Stimulated activated CD8-positive, alpha-beta memory T cell treated with anti-CD3 and anti-CD28 coated beads, Interleukin-12 subunit alpha, Interleukin-12 subunit beta, amount 100 ng/mL, for 4 hours (primary cell): ENCODE measurements around the gene KIAA1328.

Experiments used
- DNase-seq: peaks from one replicate; pipeline ENCODE4 v3.0.0-alpha.2; 2020; ENCODE audit warnings: low read depth

The KIAA1328 gene

DNA sequence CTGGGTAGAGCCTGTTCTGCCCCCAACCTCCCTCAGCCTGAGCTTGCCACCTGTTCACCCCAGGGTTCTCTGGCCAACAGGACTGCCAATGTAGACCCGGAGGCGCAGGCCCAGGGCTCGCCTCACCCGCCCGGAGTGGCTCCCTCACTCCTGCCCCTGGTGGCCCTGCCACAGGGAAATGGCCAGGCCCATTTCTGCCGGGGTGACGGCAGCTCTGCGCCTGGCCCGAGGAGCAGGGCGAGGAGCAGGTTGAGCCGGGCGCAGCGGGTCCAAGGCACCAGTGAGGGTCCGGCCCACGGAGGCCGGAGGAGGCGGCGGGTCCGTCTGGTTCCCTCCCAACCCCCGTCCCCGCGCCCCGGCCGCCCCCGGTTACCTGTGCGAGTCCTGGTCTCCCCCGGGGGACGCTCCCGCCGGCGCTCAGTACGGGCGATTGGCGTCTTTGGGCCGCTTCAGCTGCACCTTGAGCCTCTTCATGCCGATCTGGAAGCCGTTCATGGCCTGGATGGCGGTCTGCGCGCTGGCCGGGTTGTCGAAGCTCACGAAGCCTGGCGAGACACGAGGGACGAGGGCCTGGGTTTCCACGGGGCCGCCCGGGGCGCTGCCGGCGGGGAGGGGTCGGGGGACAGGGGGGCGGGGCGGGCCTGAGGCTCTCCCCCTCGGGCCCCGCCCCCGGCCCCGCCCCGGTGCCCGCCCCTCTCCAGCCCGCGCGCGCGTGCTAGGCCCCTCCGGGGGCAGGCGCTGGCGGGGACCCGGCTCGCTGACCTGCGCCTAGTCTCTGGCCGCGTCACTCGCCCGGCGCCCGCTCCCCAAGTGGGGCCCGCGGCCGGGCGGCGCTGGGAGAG is 424.7 kb downstream of the KIAA1328 start:
- no peak for DNase-seq

DNA sequence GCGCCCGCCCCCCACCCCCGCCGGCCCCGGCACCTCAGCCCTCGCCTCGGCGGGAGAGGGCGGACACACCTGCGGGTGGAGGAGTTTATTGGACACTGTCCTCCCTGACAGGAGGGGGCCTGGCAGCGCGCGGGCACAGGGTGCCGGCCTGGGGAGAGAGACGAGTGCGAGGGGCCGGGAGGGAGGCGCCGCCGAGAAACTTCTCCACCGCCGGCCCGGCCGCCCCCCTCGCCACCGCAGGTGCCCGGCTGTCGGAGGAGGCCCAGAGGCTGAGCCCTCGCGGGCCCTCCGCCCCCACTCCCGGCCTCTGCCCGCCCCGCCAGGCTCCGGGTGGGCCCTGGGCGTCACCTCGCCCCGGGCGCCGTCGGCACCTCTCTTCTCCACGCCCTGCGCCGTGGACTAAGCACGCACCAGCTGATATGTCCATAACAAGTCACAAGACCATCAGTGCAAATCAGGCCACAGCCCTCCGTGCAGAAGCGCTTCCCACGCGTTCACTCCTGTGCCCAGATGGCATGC is 425.4 kb downstream of the KIAA1328 start:
- DNase-seq, result no peak

DNA sequence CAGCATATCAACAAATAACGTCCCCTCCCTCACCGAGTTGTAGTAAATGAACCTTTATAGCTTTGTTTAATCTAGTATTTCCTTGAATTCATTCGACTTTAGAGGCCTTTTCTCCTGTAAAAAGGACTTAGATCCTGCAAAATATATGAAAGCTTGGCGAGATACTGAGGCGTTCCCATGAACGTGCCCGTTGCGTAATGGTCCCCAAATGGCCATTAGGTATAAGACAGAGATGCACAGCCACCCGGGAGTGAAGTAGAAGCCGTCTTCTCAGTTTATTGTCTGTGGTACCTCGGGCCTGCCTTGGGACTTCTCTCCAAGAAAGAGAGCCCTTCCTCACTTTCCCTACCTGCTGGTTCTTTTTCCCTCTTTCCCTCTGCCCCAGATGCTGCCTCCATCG is 426.0 kb downstream of the KIAA1328 start:
- DNase-seq, result no peak

DNA sequence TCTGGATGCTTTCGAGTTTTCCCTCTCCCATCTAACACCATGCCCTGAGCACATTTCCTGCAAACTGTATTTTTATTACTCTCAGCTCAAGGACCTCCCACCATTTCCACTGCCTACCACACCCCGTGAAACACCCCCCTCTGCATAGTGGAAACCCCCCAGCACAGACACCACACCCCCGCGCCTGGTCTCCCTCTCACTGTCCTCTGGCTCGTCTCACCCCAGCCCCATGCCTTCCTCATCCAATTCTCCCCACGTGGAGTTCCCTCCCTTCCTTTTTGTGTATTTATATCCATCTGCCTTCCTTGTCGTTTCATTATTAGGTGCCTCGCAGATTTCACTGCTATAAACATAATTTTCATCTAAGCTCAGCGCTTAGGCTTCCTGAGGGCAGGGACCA is 429.2 kb downstream of the KIAA1328 start:
- no peak for DNase-seq

DNA sequence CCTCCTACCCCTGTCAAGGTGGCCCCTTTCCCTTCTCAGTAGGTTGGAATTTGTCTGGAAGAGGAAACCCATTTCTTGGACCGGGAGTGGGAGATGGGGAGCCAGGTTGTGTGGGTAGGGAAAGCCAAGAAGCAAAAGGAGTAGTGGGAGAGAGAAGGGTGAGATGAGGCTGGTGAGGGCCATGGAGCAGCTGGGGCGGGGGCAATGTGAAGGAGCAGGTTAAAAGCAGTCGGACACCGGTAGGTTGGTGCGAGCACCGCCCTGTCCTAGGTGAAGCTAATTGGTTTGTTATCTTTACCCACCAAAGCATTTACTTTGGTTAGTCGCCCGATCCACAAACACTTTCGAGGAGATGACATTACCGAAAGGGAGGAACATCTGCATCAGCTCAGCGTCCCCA is 429.9 kb downstream of the KIAA1328 start:
- DNase-seq, result no peak

DNA sequence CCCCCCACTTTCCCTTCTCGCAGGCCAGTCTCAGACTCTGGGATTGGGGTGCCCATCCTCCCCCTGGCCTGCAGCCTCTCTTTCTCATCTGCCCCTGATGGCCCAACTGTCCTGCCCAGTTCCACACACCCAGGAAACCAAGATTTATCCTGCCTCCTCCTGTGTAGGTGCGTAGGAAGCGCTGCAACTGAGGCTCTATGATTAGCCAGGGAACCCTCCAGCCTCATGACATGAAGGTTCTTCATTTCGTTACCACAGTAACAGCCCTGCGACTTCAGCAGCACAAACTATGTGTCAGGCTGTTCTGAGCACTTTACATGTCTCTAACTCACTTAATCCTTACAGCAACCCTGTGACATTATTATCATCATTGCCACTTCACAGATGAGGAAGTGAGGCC is 430.8 kb downstream of the KIAA1328 start:
- DNase-seq, result no peak

DNA sequence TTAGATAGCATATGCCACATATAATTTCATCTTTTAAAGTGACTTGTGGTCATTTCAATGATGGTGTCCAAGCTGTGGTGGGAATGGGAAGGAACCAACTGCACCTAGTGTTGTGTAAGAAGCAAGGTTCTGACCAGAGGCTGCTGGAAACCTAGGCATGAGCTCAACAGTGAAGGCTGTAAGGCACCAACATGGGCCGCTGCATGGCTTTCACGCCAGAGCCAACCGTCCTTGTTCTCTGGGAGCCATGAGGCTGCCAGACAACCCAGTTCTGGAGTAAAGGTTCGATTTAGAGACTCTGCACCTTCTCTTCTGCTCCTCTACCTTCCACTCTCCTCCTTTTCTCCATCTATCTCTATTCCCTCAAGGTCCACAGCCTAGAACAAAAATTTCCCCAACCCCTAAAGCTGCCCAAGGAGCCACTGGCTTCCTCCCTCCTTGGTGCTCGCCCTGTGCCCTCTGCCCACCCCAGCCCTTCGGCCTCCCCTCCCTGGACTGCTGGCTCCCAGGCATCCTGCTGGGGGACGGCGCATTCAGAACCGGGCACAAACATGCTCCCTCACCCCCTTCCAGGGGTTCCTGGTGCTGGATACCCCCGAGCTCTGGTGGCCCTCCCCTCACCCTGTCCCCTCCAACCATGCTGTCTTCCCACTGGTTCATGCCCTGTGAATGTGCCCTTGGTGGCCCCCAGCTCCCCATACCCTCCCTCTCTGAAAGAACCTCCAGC is 431.6 kb downstream of the KIAA1328 start:
- no peak for DNase-seq

DNA sequence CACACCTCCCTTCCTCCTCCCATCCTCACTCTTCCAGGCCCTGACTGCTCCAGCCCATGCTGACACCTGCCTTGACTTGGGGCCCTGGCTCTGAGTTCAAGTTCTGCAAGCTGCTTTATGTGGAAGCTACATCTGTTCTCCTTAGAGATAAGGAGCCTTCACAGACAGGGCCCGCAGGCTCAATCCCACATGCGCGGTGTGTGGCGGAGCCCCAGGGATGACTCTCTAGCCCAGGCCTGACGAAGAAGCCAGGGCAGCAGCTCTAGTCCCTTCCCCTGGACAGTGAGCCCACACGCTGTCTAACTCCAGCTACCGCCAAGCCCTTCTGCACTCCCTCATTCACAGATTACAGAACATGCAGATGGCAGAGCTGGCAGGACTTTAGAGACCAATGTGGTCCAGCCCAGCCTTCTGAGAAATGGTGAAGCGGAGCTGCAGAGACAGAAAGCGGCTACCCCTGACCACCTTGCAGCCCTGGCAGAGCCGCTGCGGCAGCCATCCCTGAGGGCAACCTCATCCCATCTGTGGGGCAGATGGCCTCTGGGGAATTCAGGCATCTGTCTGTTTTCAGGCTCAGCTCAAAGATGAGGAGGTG is 432.4 kb downstream of the KIAA1328 start:
- DNase-seq, result no peak

DNA sequence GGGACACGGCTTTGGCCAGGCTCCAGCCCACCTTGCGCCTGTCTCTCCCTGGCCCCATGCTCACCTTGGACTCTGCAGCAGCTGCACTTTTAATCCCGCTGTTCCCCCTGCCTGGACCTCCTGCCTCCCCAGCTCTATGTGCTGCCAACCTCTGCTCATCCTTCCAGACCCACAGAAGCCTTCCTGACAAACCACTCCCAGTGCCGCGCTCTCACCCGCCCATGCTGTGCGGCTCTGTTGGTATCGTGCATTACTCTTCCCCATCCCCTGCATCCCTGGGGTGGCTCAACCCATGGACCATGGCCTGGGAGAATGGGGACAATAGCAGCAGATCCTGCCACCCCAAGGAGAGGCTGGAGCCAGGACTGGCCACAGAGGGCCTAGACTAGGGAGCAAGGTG is 433.1 kb downstream of the KIAA1328 start:
- no peak for DNase-seq

DNA sequence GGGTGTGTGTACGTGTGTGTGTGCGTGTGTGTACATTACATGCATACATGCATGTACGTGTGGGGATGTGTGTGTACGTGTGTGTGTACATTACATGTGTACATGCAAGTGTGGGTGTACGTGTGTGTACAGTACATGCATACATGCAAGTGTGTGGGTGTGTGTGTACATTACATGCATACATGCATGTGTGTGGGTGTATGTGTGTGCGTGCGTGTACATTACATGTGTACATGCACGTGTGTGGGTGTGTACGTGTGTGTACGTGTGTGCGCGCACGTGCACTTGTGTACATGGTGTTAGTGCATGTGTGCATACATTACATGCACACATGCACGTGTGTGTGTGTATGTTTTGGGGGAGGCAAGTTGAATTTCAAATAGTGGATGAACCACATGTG is 436.0 kb downstream of the KIAA1328 start:
- no peak for DNase-seq

DNA sequence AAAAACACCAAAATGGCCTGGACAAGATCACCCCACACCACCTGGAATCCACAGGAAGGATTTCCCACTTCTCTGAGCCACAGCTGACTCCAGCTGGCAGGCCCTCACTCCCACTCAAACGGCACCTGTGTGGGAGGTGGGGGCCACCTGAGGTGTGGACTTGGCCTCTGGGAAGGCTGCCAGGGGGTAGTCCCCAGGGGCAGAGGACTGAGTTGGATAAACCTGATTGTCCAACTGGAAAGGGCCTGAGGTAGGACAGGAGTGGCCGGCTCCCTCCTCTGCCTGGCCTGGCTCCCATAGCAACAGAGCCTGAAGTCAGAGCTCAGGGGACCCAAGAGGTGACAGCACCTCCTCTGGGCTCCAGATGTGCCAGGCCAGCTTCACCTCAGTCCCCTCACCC is 436.5 kb downstream of the KIAA1328 start:
- no peak for DNase-seq

DNA sequence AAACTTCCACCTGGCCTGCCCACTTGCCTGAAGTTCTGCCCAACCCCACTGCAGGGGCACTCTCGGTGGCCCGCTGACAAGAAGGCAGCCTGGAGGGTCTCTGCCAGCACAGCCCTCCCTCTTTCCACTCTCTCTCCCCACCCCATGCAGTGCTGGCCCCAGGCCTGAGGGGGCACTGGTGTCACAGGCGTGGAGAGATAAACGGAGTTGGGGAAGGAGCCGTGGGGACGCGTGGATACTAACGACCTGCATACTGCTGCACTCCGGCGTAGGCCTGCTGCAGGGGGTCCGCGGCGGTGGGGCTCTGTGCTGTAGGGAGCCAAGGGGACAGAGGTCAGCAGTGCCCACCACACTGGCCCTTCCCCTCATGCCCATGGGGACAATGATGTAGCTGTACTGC is 437.4 kb downstream of the KIAA1328 start:
- no peak for DNase-seq

DNA sequence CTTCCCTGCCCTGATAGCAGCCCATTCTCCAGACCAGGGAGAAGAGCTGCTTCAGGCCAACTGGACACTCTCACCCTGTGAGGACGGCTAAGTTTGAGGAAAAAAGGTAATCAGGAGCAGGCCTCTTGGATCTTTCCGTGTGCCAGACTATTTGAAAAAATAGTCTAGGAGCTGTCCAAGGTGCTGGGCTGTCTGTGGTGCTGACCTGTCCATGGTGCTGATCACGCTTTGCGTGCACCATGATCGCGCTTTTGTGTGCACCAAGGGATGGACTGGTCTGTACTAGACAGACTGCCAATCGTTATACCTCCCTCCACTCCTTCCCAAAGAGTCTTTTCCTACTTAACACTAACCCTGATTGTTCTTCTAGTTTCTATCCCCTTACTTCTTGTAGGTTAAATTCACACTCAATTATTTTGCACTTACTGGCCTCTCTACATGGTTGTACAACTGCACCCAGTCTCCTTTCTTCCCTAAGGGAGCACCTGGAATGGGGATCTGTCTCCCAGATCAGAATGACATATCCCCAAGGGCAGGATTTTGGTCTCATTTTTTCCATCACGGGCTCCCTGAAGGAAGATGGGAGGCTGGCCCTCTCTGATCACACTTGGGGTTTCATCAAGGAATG is 441.2 kb downstream of the KIAA1328 start:
- no peak for DNase-seq

DNA sequence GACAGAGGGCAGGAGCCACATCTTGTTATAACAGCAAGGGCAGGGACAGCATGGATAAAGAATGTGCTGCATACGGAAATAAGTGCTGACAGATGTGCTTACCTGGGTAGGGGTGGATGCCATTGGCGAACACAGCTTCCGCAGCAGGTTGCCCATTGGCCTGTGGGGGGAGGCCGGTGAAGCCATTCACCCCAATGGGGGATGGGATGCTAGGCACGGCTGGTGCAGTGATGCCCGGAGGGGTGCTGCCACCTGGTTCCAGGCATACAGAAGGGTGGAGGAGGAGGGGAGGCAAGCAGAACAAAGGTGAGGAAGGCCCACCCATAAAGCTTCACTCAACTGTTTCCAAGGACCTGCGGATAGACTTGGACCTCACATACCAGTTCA is 441.7 kb downstream of the KIAA1328 start:
- DNase-seq, result no peak

DNA sequence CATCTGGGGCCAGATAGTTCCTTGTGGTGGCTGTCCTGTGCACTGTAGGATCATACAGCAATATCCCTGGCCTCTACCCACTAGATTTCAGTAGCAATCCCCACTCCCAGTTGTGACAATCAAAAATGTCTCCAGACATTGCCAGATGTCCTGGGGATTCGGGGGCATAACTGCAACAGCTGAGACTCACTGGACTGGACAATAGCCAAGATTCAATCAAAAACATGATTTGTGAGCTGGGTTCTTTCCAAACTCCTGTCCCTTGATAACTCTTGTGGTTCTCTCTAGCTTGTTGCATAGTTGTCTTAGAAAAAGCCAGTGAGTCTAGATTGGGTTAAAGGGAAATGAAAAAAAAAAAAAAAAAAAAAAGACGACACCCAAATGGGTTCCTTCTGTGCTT is 443.3 kb downstream of the KIAA1328 start:
- no peak for DNase-seq

DNA sequence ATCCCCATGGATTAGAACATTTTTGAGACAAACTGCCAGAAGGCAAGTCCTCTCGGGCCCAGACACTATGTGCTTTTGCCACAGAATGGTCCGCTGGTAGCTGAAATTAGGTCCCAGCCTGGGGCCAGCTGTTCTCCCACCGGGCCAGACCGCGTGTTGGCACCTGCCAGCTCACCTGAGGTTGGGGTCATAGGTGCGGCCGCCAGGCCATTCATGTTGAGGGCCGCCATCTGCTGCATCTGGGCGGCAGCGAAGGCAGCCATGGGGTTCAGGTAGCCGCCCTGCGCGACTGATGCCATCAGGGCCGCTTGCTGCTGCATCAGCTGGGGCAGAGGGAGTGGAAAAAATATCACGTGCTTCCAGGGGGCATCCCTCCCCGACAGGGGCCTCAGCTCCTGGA is 443.9 kb downstream of the KIAA1328 start:
- DNase-seq, result no peak

DNA sequence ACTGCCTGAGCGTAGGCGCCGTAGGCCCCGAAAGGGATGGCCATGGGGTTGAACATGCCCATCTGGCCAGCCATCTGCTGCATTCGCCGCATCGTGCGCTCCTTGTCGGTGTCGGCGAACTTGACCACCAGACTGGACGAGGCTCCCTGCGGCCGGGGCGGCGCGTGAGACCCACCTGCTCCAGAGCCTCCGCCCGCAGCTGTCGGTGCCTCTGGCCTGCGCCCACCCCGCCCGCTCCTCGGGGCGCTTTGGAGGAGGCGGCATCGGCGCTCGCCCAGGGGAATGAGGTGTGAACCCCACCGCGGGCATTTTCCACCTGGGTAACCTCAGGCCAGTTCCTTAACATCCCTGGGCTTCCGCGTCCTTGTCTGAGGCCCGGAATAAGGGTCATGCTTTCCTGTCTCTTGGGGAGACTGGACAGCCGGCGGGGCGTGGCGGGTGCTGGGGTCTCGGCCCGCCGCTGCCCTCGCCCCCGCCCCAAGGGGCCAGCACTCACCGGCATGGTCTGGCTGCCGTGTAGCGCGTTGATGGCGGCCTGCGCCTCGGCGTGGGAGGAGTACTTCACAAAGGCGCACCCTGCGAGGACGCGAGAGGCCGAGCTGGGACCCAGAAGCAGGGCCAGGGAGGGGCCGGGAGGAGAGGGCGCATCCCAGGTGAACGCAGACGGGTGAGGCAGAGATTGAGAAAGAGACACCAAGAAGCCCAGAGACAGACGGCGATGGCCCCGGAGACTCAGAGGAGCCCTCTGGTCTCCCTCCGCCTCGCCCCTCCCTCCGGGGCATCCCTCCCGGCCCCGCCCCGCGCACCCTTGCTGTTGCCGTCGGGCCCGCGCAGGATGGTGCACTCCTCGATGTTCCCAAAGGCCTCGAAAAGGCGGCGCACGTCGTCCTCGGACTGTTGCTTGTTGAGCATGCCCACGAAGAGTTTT is 445.6 kb downstream of the KIAA1328 start:
- no peak for DNase-seq

DNA sequence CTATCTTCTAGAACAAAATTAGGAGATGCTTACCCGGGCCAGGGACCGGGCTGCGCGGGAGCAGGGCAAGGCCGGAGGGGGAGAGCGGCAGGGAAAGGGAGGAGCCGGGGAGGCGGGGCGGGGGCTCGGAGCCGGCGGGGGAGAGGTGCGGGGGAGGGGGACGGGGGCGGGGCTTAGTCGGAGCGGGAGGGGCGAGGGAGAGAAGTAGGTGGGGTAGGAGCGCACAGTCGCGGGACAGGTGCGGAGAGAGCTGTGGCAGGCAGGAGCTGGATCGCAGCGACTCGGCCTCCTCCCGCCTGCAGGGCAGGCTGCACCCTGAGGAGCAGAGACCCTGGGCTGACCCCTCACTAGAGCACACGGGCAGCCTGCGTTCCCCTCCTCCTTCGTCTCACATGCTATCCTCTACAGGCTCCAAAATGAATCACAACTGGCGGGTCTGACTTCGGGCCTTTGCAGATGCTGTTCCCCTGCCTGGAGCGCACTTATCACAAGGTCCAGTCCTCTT is 446.4 kb downstream of the KIAA1328 start:
- DNase-seq, result no peak

DNA sequence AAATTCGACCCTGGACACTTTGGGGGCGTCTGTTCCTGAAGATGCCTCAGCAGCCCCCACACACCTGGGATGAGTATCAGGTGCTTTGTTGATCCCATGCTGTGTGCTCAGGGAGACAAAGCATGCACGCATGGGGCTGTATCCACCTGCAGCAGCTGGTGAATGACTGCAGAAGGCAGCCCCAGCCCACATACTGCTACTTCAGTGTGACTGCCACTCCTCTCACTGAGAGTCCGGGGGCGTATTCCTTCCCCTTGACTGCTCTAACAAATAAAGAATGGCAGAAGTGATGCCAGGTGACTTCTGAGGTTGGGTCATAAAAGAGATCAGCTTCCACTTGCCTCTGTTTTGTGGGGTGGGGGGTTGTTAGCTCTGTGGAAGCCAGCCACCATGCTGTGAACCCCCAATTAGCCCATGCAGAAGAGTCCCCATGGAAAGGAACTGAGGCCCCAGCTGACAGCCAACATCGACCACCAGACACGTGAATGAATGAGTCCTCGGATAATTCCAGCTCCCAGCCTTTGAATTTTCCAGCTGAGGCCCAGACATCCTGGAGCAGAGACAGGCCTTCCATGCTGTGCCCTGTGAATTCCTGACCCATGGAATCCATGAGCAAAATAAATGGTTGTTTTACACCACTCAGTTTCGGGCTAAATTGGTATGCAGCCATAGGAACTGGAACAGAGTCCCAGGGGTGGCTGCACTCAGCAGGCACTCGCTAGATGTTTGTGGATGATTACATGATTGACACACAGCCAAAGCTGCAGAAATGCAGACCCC is 447.4 kb downstream of the KIAA1328 start:
- no peak for DNase-seq

DNA sequence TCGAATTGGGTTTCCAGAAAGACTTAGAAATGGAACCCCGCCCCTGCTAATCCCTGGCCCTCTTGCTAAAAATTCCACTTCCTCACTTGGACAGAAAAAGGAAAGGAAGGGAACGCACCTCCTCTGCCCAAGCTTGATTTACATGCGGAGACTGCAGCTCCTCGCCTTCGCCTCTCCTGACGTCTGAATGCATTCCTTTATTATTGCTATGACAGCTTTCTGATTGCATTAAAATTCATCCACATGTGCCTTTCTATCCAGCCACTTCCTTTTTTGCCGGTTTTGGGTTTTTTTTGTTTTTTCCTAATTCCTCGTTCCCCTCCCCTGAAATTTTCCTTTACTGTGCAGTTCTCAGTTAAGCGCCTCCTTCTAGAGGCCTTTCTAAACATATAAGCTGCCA is 448.9 kb downstream of the KIAA1328 start:
- no peak for DNase-seq
